DND-41 (cell line): Measurements from ENCODE around the gene LPCAT2.

ENCODE experiments used
- EZH2 ChIP-seq: IDR thresholded peaks from 3 replicates; pipeline ENCODE4 v1.6.1; 2012; ENCODE audit warnings: borderline replicate concordance, low read depth, mild to moderate bottlenecking, moderate library complexity, low read length, inconsistent platforms; ENCODE audit not compliant: severe bottlenecking
- TF ChIP-seq, protein P1 (sequence below): IDR thresholded peaks from 2 replicates; pipeline ENCODE4 v1.5.1; 2012; ENCODE audit warnings: borderline replicate concordance, low read length, moderate library complexity, mild to moderate bottlenecking; ENCODE audit not compliant: poor library complexity, severe bottlenecking; ENCODE audit errors: extremely low read depth

DNA sequence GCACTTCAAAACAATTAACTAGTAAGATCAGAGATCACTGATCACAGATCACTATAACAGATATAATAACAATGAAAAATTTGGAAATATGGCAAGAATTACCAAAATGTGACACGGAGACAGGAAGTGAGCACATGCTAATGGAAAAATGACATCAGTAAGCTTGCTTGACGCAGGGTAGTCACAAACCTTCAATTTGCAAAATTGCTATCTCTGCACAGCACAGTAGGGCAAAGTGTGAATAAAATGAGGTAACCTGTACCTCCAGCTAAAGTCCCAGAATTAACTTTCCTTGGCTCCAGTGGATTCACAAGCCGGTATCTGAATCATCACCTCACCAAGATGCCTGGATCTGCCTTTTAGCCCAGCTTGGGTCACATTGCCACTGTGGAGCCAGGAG is 34.1 kb upstream of the LPCAT2 start:
- TF ChIP-seq, protein P1, sequence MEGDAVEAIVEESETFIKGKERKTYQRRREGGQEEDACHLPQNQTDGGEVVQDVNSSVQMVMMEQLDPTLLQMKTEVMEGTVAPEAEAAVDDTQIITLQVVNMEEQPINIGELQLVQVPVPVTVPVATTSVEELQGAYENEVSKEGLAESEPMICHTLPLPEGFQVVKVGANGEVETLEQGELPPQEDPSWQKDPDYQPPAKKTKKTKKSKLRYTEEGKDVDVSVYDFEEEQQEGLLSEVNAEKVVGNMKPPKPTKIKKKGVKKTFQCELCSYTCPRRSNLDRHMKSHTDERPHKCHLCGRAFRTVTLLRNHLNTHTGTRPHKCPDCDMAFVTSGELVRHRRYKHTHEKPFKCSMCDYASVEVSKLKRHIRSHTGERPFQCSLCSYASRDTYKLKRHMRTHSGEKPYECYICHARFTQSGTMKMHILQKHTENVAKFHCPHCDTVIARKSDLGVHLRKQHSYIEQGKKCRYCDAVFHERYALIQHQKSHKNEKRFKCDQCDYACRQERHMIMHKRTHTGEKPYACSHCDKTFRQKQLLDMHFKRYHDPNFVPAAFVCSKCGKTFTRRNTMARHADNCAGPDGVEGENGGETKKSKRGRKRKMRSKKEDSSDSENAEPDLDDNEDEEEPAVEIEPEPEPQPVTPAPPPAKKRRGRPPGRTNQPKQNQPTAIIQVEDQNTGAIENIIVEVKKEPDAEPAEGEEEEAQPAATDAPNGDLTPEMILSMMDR: no peak
- no peak for TF ChIP-seq EZH2
